CD14-positive monocyte (primary cell): ENCODE data around the gene CBLN1. TPM values are rescaled to one million over a fixed set of nuclear protein-coding genes. Genes with fewer than 3 reads are reported as not detected.
"Not testable (repeated sequence)": the region's sequence is repeated elsewhere in the genome, so short reads cannot be mapped to it uniquely, and the experiment has no call there.

Experiments used
- DNase-seq, 3 donors: peaks; one replicate each; pipeline ENCODE4 v3.0.0-alpha.2; 2011 to 2022
- H2AFZ ChIP-seq: 2 replicates; pipeline ENCODE4 v1.6.0; 2012; ENCODE audit warnings: mild to moderate bottlenecking, low read depth, low read length, inconsistent platforms; ENCODE audit not compliant: insufficient read depth, poor library complexity, severe bottlenecking
- H3K27ac ChIP-seq, 2 donors: 1 replicate in 1 of 2; 2 replicates in 1 of 2; pipeline ENCODE4 v1.5.1; 2012 to 2013; ENCODE audit warnings: low read length in 2 of 2, control low read depth in 1 of 2, inconsistent platforms in 1 of 2, low read depth in 1 of 2, mild to moderate bottlenecking in 1 of 2
- H3K27me3 ChIP-seq, 2 donors: one replicate each; pipeline versions ENCODE4 v1.6.0 to v1.6.1; 2011 to 2013; ENCODE audit warnings: low read length in 2 of 2; ENCODE audit not compliant: control insufficient read depth in 2 of 2, insufficient read depth in 2 of 2
- H3K36me3 ChIP-seq, 2 donors: replicated peaks in 1 of 2; 1 replicate in 1 of 2; 2 replicates in 1 of 2; pipeline versions ENCODE4 v1.5.1 to v1.6.1; 2012 to 2013; ENCODE audit warnings: low read length in 2 of 2, control low read depth in 1 of 2, inconsistent platforms in 1 of 2, mild to moderate bottlenecking in 1 of 2; ENCODE audit not compliant: insufficient read depth in 2 of 2, control insufficient read depth in 1 of 2
- H3K4me1 ChIP-seq, 2 donors: 1 replicate in 1 of 2; 2 replicates in 1 of 2; pipeline versions ENCODE4 v1.5.1 to v1.6.1; 2012 to 2013; ENCODE audit warnings: low read length in 2 of 2, control low read depth in 1 of 2, inconsistent platforms in 1 of 2, mild to moderate bottlenecking in 1 of 2, moderate library complexity in 1 of 2; ENCODE audit not compliant: insufficient read depth in 2 of 2, control insufficient read depth in 1 of 2
- H3K4me2 ChIP-seq: replicated peaks from 2 replicates; pipeline ENCODE3; 2012; ENCODE audit warnings: low read length, moderate library complexity, mild to moderate bottlenecking; ENCODE audit not compliant: poor library complexity, severe bottlenecking; ENCODE audit errors: extremely low read depth
- H3K4me3 ChIP-seq, 3 experiments: fragments of 200-600 bp in 1 of 3; sonication (generic) in 1 of 3; replicated peaks in 1 of 3; 1 replicate in 2 of 3; 2 replicates in 1 of 3; pipeline ENCODE4 v1.5.1; 2011 to 2013; ENCODE audit warnings: low read length in 3 of 3, mild to moderate bottlenecking in 3 of 3, control low read depth in 2 of 3, low read depth in 2 of 3, inconsistent platforms in 1 of 3, moderate library complexity in 1 of 3
- H3K79me2 ChIP-seq: 2 replicates; pipeline ENCODE4 v1.6.0; 2012; ENCODE audit warnings: mild to moderate bottlenecking, control low read depth, inconsistent platforms, low read length, moderate library complexity; ENCODE audit not compliant: insufficient read depth
- H3K9ac ChIP-seq: 2 replicates; pipeline ENCODE4 v1.6.0; 2017; ENCODE audit warnings: low read length, mild to moderate bottlenecking; ENCODE audit not compliant: insufficient read depth, poor library complexity, severe bottlenecking
- H3K9me3 ChIP-seq, 2 donors: replicated peaks in 1 of 2; 1 replicate in 1 of 2; 2 replicates in 1 of 2; pipeline versions ENCODE4 v1.5.1 to v1.6.1; 2012 to 2013; ENCODE audit warnings: low read length in 2 of 2, control low read depth in 1 of 2; ENCODE audit not compliant: control insufficient read depth in 1 of 2, insufficient read depth in 1 of 2
- H4K20me1 ChIP-seq: 2 replicates; pipeline ENCODE4 v1.6.0; 2012; ENCODE audit warnings: mild to moderate bottlenecking, low read length, control low read depth, moderate library complexity; ENCODE audit not compliant: insufficient read depth
- H3K27ac Mint-ChIP-seq, 7 donors: one replicate each; pipeline ENCODE4 v1.8.0; 2020; ENCODE audit warnings: mild to moderate bottlenecking in 7 of 7, mixed read lengths in 7 of 7, moderate library complexity in 6 of 7, inconsistent platforms in 2 of 7
- H3K27me3 Mint-ChIP-seq, 3 donors: one replicate each; pipeline ENCODE4 v1.8.0; 2021 to 2022; ENCODE audit warnings: low read depth in 3 of 3, mild to moderate bottlenecking in 3 of 3, mixed read lengths in 3 of 3, moderate library complexity in 3 of 3, inconsistent platforms in 1 of 3
- H3K36me3 Mint-ChIP-seq, 2 donors: one replicate each; pipeline ENCODE4 v1.8.0; 2020; ENCODE audit warnings: mixed read lengths in 2 of 2, inconsistent platforms in 1 of 2, mild to moderate bottlenecking in 1 of 2
- H3K4me1 Mint-ChIP-seq: one replicate; pipeline ENCODE4 v1.8.0; 2020; ENCODE audit warnings: mild to moderate bottlenecking, mixed read lengths
- H3K4me3 Mint-ChIP-seq, 2 donors: one replicate each; pipeline ENCODE4 v1.8.0; 2020; ENCODE audit warnings: mild to moderate bottlenecking in 2 of 2, mixed read lengths in 2 of 2, moderate library complexity in 1 of 2
- H3K9me3 Mint-ChIP-seq, 7 donors: one replicate each; pipeline ENCODE4 v1.8.0; 2020 to 2022; ENCODE audit warnings: mixed read lengths in 7 of 7, mild to moderate bottlenecking in 6 of 7, moderate library complexity in 6 of 7, inconsistent platforms in 2 of 7
- CTCF ChIP-seq: fragments of 200-600 bp; IDR thresholded peaks from one replicate; pipeline ENCODE4 v1.8.0; 2022; ENCODE audit warnings: antibody characterized with exemption, mild to moderate bottlenecking
- WGBS: methylation state at CpG from one replicate; pipeline ENCODE4 v1.1.5; 2013; ENCODE audit warnings: missing lambda C conversion rate; ENCODE audit not compliant: insufficient coverage; 5-methylcytosine and 5-hydroxymethylcytosine counted together
- intact Hi-C, 2 donors: fragments of 100-400 bp; cut with micrococcal nuclease; formaldehyde crosslinking; loops; one replicate each; pipeline versions ENCODE4 v1.15.0 to v1.15.1; 2023
- polyA plus RNA-seq, 3 donors: library from polyadenylated mRNA; depleted of rRNA in 1 of 3; unstranded in 2 of 3; stranded (reverse) in 1 of 3; fragments of 300-500 nt in 2 of 3; fragments of >200 nt in 1 of 3; fragmentation: Illumina TruSeq in 2 of 3; gene quantifications; 1 replicate in 2 of 3; 2 replicates in 1 of 3; pipeline ENCODE4 v1.2.3, GENCODE V29; 2012 to 2021

The CBLN1 gene
- polyA plus RNA-seq, 3 donors: not detected

GRCh38 chr16:49248227-49248626 lies 33.4 kb downstream of the CBLN1 start:
- no peaks in the 10 kb centered on the region for H4K20me1 ChIP-seq
- no peak overlapping the region for H2AFZ ChIP-seq
- WGBS: no CpG with 5 or more reads among the region's 1 CpG
- no peak overlapping the region for H3K4me3 ChIP-seq
- Mint-ChIP-seq H3K27me3 (peaks cover 0 to 6% (median 3%) of the 10 kb centered on the region in 3 donors), H3K27ac (no peak overlapping the region), H3K36me3 (no peaks in the 10 kb centered on the region), H3K4me3 (no peak overlapping the region), H3K9me3 (peaks cover 0 to 1% (median 0%) of the 10 kb centered on the region in 7 donors), H3K4me1 (no peaks in the 10 kb centered on the region)
- H3K4me1 ChIP-seq: no peaks in the 10 kb centered on the region
- intact Hi-C loops: no loop called here
- H3K27me3 ChIP-seq: no peaks in the 10 kb centered on the region
- H3K9ac ChIP-seq: no peak overlapping the region
- H3K27ac ChIP-seq: no peak overlapping the region
- TF ChIP-seq CTCF: no peak
- no peak overlapping the region for H3K4me2 ChIP-seq
- DNase-seq: no peak
- H3K79me2 ChIP-seq: no peaks in the 10 kb centered on the region
- H3K9me3 ChIP-seq: no peaks in the 10 kb centered on the region
- no peaks in the 10 kb centered on the region for H3K36me3 ChIP-seq

- Histone ChIP-seq H3K27ac (no peak overlapping the region), H3K9ac (no peak overlapping the region), H3K36me3 (no peaks in the 10 kb centered on the region), H3K27me3 (no peaks in the 10 kb centered on the region), H3K9me3 (no peaks in the 10 kb centered on the region), H2AFZ (no peak overlapping the region), H4K20me1 (no peaks in the 10 kb centered on the region), H3K79me2 (no peaks in the 10 kb centered on the region), H3K4me3 (no peak overlapping the region), H3K4me2 (no peak overlapping the region), H3K4me1 (no peaks in the 10 kb centered on the region)
- H3K4me1 Mint-ChIP-seq: no peaks in the 10 kb centered on the region
- peaks cover 0 to 2% (median 1%) of the 10 kb centered on the region in 3 donors for H3K27me3 Mint-ChIP-seq
- no CpG with 5 or more reads among the region's 4 CpGs for WGBS
- intact Hi-C loops: no loop called here
- H3K36me3 Mint-ChIP-seq: no peaks in the 10 kb centered on the region
- H3K9me3 Mint-ChIP-seq: peaks cover 0 to 9% (median 3%) of the 10 kb centered on the region in 7 donors
- TF ChIP-seq CTCF: no peak
- no peak for DNase-seq
- no peak overlapping the region for H3K4me3 Mint-ChIP-seq
- no peak overlapping the region for H3K27ac Mint-ChIP-seq
Measured at GRCh38 chr16:49236216-49236615, 45.4 kb downstream of the CBLN1 start.

- H3K9me3 ChIP-seq, H3K4me3 ChIP-seq, H3K9ac ChIP-seq, H3K36me3 ChIP-seq, DNase-seq, H3K27ac Mint-ChIP-seq, H3K27me3 Mint-ChIP-seq, H3K36me3 Mint-ChIP-seq, H3K79me2 ChIP-seq, H2AFZ ChIP-seq, H3K4me1 ChIP-seq, H3K4me2 ChIP-seq, intact Hi-C loops, H3K27ac ChIP-seq, H4K20me1 ChIP-seq, H3K4me3 Mint-ChIP-seq, H3K4me1 Mint-ChIP-seq, H3K27me3 ChIP-seq, H3K9me3 Mint-ChIP-seq: not testable (repeated sequence)
- WGBS: 81% methylated on average over 3 of the region's 3 CpGs
Measured at GRCh38 chr16:49228335-49228734, 53.3 kb downstream of the CBLN1 start.
